GM21381 (cell line): ENCODE measurements around the gene NANP.
"Not testable (repeated sequence)": the region's sequence is repeated elsewhere in the genome, so short reads cannot be mapped to it uniquely, and the experiment has no call there.

ENCODE experiments used
- ATAC-seq: cut with Tn5 transposase; IDR thresholded peaks from one replicate; pipeline ENCODE4 v1.9.1; 2021; ENCODE audit warnings: mild to moderate bottlenecking, moderate library complexity; ENCODE audit not compliant: unreplicated experiment

The NANP gene

GRCh38 chr20:25606094-25606695 lies 17.6 kb downstream of the NANP start:
- no peak for ATAC-seq

GRCh38 chr20:25605148-25605547 lies 18.7 kb downstream of the NANP start:
- ATAC-seq, result no peak

GRCh38 chr20:25604611-25605010 lies 19.2 kb downstream of the NANP start:
- no peak for ATAC-seq

- ATAC-seq, result not testable (repeated sequence)
Observed at GRCh38 chr20:25602914-25603309, 20.9 kb downstream of the NANP start.

GRCh38 chr20:25602191-25602913 lies 21.5 kb downstream of the NANP start:
- ATAC-seq, result not testable (repeated sequence)

GRCh38 chr20:25601659-25602058 lies 22.2 kb downstream of the NANP start:
- no peak for ATAC-seq

GRCh38 chr20:25600632-25601031 lies 23.2 kb downstream of the NANP start:
- no peak for ATAC-seq

- no peak for ATAC-seq
Observed at GRCh38 chr20:25592135-25592852, 31.5 kb downstream of the NANP start.

GRCh38 chr20:25590778-25591177 lies 33.0 kb downstream of the NANP start:
- ATAC-seq, result not testable (repeated sequence)

GRCh38 chr20:25588491-25588890 lies 35.3 kb downstream of the NANP start:
- no peak for ATAC-seq

- no peak for ATAC-seq
Observed at GRCh38 chr20:25587536-25587935, 36.3 kb downstream of the NANP start.

- no peak for ATAC-seq
Observed at GRCh38 chr20:25586877-25587276, 36.9 kb downstream of the NANP start.

- ATAC-seq, result peak; percentile 69
Observed at GRCh38 chr20:25584905-25585704, 38.7 kb downstream of the NANP start, which contains the start of gene NINL. Gene NINL (minus strand): TSS chr20:25585531. CDS start chr20:25526587, 58,944 bp downstream.

GRCh38 chr20:25583607-25584006 lies 40.2 kb downstream of the NANP start:
- not testable (repeated sequence) for ATAC-seq

GRCh38 chr20:25580711-25581110 lies 43.1 kb downstream of the NANP start:
- no peak for ATAC-seq

- no peak for ATAC-seq
Observed at GRCh38 chr20:25579081-25579770, 44.6 kb downstream of the NANP start.

- ATAC-seq, result no peak
Observed at GRCh38 chr20:25576783-25577530, 46.9 kb downstream of the NANP start.

GRCh38 chr20:25574411-25574810 lies 49.4 kb downstream of the NANP start:
- ATAC-seq, result no peak
